SK-N-SH (cell line): Measurements from ENCODE around the gene RIMKLA.

Experiments
- EP300 ChIP-seq, 2 experiments: IDR thresholded peaks; 2 replicates each; pipeline versions ENCODE4 v1.4.0 to v1.6.1; 2012; ENCODE audit warnings: borderline replicate concordance in 1 of 2, low read depth in 1 of 2, low read length in 1 of 2
- FOSL2 ChIP-seq: IDR thresholded peaks from 2 replicates; pipeline ENCODE4 v1.4.0; 2012; ENCODE audit warnings: low read depth, mild to moderate bottlenecking, moderate library complexity, borderline replicate concordance
- FOXM1 ChIP-seq: IDR thresholded peaks from 2 replicates; pipeline ENCODE4 v1.4.0; 2012; ENCODE audit warnings: low read depth, mild to moderate bottlenecking
- POLR2AphosphoS5 ChIP-seq: IDR thresholded peaks from 2 replicates; pipeline ENCODE4 v1.6.1; 2012; ENCODE audit warnings: low read depth, low read length
- RAD21 ChIP-seq: IDR thresholded peaks from 2 replicates; pipeline ENCODE4 v1.6.1; 2012; ENCODE audit warnings: mild to moderate bottlenecking, low read length
- SIN3A ChIP-seq: IDR thresholded peaks from 2 replicates; pipeline ENCODE4 v1.6.1; 2012; ENCODE audit warnings: low read depth, mild to moderate bottlenecking, low read length, moderate library complexity, borderline replicate concordance
- SMC3 ChIP-seq: IDR thresholded peaks from 2 replicates; pipeline ENCODE4 v1.6.1; 2012; ENCODE audit warnings: low read depth, low read length, improper control_type of control experiment
- TAF1 ChIP-seq: IDR thresholded peaks from 2 replicates; pipeline ENCODE4 v1.6.1; 2012; ENCODE audit warnings: low read depth, mild to moderate bottlenecking, low read length, moderate library complexity, borderline replicate concordance
- TF ChIP-seq, protein P1 (sequence below): fragments of 200-600 bp; sonication (generic); IDR thresholded peaks from 2 replicates; pipeline ENCODE4 v1.6.1; 2017; ENCODE audit warnings: antibody characterized with exemption, mild to moderate bottlenecking, moderate library complexity
- TF ChIP-seq, protein P2 (sequence below): IDR thresholded peaks from 2 replicates; pipeline ENCODE4 v1.4.0; 2012; ENCODE audit warnings: low read depth
- TF ChIP-seq, protein P3 (sequence below): IDR thresholded peaks from 2 replicates; pipeline ENCODE4 v1.6.1; 2012; ENCODE audit warnings: mild to moderate bottlenecking, low read depth, low read length, moderate library complexity

DNA sequence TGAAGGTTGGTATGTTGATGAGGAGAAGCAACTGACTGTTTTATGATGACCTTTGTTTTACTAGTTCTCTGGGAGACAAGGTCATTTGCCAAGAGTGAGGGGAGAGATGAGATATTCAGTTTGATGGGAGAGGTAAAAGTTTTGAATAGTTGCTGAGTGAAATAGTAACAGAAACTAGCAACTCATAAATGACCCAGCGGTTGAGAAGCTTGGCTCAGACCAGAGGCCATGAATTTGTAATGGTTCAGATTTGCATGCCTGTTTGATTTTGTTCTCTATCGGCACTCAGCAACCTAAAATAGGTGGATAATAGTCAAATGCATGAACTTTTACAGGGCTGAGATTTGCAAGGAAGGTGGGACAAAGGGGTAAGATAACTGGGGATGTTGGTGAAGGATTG lies 89.1 kb downstream of the RIMKLA start:
- TF ChIP-seq SMC3 (no peak), FOXM1 (no peak), TAF1 (no peak), RAD21 (no peak), EP300 (IDR thresholded peaks at IDR 0.05; ENCODE audit: borderline replicate concordance in 1 of 2, low read depth in 1 of 2, low read length in 1 of 2) (no peak), FOSL2 (no peak), POLR2AphosphoS5 (no peak), SIN3A (no peak)
- TF ChIP-seq, protein P1, sequence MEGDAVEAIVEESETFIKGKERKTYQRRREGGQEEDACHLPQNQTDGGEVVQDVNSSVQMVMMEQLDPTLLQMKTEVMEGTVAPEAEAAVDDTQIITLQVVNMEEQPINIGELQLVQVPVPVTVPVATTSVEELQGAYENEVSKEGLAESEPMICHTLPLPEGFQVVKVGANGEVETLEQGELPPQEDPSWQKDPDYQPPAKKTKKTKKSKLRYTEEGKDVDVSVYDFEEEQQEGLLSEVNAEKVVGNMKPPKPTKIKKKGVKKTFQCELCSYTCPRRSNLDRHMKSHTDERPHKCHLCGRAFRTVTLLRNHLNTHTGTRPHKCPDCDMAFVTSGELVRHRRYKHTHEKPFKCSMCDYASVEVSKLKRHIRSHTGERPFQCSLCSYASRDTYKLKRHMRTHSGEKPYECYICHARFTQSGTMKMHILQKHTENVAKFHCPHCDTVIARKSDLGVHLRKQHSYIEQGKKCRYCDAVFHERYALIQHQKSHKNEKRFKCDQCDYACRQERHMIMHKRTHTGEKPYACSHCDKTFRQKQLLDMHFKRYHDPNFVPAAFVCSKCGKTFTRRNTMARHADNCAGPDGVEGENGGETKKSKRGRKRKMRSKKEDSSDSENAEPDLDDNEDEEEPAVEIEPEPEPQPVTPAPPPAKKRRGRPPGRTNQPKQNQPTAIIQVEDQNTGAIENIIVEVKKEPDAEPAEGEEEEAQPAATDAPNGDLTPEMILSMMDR = no peak
- TF ChIP-seq, protein P2, sequence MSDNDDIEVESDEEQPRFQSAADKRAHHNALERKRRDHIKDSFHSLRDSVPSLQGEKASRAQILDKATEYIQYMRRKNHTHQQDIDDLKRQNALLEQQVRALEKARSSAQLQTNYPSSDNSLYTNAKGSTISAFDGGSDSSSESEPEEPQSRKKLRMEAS = no peak
- TF ChIP-seq, protein P3, sequence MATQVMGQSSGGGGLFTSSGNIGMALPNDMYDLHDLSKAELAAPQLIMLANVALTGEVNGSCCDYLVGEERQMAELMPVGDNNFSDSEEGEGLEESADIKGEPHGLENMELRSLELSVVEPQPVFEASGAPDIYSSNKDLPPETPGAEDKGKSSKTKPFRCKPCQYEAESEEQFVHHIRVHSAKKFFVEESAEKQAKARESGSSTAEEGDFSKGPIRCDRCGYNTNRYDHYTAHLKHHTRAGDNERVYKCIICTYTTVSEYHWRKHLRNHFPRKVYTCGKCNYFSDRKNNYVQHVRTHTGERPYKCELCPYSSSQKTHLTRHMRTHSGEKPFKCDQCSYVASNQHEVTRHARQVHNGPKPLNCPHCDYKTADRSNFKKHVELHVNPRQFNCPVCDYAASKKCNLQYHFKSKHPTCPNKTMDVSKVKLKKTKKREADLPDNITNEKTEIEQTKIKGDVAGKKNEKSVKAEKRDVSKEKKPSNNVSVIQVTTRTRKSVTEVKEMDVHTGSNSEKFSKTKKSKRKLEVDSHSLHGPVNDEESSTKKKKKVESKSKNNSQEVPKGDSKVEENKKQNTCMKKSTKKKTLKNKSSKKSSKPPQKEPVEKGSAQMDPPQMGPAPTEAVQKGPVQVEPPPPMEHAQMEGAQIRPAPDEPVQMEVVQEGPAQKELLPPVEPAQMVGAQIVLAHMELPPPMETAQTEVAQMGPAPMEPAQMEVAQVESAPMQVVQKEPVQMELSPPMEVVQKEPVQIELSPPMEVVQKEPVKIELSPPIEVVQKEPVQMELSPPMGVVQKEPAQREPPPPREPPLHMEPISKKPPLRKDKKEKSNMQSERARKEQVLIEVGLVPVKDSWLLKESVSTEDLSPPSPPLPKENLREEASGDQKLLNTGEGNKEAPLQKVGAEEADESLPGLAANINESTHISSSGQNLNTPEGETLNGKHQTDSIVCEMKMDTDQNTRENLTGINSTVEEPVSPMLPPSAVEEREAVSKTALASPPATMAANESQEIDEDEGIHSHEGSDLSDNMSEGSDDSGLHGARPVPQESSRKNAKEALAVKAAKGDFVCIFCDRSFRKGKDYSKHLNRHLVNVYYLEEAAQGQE = no peak
